NT2/D1 (cell line): ENCODE results near the gene KIAA1614.

Experiments
- SUZ12 ChIP-seq: IDR thresholded peaks from 2 replicates; pipeline ENCODE4 v1.6.1; 2011; ENCODE audit not compliant: insufficient read length, insufficient read depth; ENCODE audit errors: extremely low read depth
- YY1 ChIP-seq: IDR thresholded peaks from 2 replicates; pipeline ENCODE4 v1.6.1; 2011; ENCODE audit not compliant: insufficient read length, insufficient read depth
- ZNF274 ChIP-seq: IDR thresholded peaks from 2 replicates; pipeline ENCODE4 v1.6.1; 2011; ENCODE audit warnings: mild to moderate bottlenecking, low read depth, low read length

DNA sequence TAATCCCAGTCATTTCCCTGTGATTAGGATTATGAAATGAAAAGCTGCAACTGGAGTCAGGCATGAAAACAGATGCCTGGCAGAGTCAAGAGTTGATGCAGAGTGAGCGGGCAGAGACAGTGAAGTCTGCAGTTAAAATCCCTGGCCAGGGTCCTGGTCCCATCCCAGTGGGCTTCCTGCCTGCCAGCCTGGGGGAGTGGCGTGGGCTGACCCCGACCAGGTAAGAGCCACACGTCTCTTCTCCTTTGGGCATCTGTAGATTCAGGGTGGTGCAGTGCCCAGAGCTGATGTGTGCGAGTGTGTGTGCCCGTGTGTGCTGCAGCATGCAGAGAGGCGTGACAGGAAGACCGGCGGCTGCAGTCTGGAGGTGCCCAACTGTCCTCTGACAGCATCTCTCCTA is 6.2 kb upstream of the KIAA1614 start:
- TF ChIP-seq YY1 (no peak), ZNF274 (no peak), SUZ12 (no peak)
